Ascending aorta (tissue), 2 donors: Measurements from ENCODE around the gene SLC35E4. TPM values are rescaled to one million over a fixed set of nuclear protein-coding genes. Genes with fewer than 3 reads are reported as not detected.

ENCODE experiments used
- DNase-seq, 2 donors: peaks; one replicate each; pipeline ENCODE4 v3.0.0-alpha.2; 2019; ENCODE audit warnings: low spot score in 2 of 2
- H3K27ac ChIP-seq, 2 donors: fragments of 200-600 bp; sonication (generic); one replicate each; pipeline ENCODE4 v1.5.1; 2016 to 2017; ENCODE audit warnings: mild to moderate bottlenecking in 1 of 2
- H3K27me3 ChIP-seq: fragments of 200-600 bp; sonication (generic); one replicate; pipeline ENCODE4 v1.5.1; 2017
- H3K36me3 ChIP-seq, 2 donors: fragments of 200-600 bp; sonication (generic); one replicate each; pipeline ENCODE4 v1.5.1; 2016
- H3K4me1 ChIP-seq, 2 donors: fragments of 200-600 bp; sonication (generic); one replicate each; pipeline ENCODE4 v1.5.1; 2016 to 2017; ENCODE audit warnings: mild to moderate bottlenecking in 1 of 2
- H3K4me3 ChIP-seq, 2 donors: fragments of 200-600 bp; sonication (generic); one replicate each; pipeline ENCODE4 v1.5.1; 2016 to 2017; ENCODE audit warnings: mild to moderate bottlenecking in 1 of 2
- H3K9me3 ChIP-seq, 2 donors: fragments of 200-600 bp; sonication (generic); one replicate each; pipeline ENCODE4 v1.5.1; 2016
- intact Hi-C: fragments of 100-400 bp; cut with DNase I; formaldehyde crosslinking; loops from one replicate; pipeline ENCODE4 v1.15.1; 2023
- total RNA-seq: library from RNA; depleted of rRNA; stranded (reverse); fragments of >200 nt; gene quantifications from one replicate; pipeline ENCODE4 v1.1.0, GENCODE V29; 2016
- TF ChIP-seq, protein P1 (sequence below), 3 experiments: fragments of 200-600 bp in 2 of 3; fragments of 450-650 bp in 1 of 3; sonication (generic) in 2 of 3; IDR thresholded peaks; one replicate each; pipeline ENCODE4 v1.5.1; 2016 to 2019; ENCODE audit warnings: antibody characterized with exemption in 3 of 3, mild to moderate bottlenecking in 1 of 3, moderate library complexity in 1 of 3

Gene SLC35E4
- total RNA-seq, 1 donor from 2014 or later, result 38.1 TPM

DNA sequence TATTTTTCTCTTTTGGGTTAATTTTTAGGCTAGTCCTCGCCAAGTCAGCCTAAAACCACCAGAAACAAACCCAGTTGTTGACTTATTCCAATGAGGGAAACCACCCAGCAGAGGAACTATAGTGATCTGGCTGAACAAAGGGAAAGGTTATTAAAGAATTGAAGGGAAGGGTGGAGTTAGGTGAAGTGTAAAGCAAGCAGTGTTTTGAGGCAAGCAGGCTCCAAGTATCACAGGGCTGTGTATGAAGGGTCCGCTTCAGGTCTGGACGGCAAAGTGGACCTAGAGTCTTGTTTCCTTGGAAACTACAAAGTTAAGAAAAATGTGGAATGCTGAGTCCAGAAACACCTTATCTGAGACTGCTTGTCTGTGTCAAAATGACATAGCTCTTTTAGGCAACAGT lies 31.8 kb upstream of the SLC35E4 start:
- DNase-seq, result no peak
- Histone ChIP-seq H3K4me1 (peaks cover 5 to 13% of the 10 kb centered on the region in 2 donors), H3K4me3 (no peak overlapping the region), H3K9me3 (no peaks in the 10 kb centered on the region), H3K36me3 (no peaks in the 10 kb centered on the region), H3K27ac (no peak overlapping the region), H3K27me3 (no peaks in the 10 kb centered on the region)
- intact Hi-C loops, result no loop called here
- TF ChIP-seq, protein P1, sequence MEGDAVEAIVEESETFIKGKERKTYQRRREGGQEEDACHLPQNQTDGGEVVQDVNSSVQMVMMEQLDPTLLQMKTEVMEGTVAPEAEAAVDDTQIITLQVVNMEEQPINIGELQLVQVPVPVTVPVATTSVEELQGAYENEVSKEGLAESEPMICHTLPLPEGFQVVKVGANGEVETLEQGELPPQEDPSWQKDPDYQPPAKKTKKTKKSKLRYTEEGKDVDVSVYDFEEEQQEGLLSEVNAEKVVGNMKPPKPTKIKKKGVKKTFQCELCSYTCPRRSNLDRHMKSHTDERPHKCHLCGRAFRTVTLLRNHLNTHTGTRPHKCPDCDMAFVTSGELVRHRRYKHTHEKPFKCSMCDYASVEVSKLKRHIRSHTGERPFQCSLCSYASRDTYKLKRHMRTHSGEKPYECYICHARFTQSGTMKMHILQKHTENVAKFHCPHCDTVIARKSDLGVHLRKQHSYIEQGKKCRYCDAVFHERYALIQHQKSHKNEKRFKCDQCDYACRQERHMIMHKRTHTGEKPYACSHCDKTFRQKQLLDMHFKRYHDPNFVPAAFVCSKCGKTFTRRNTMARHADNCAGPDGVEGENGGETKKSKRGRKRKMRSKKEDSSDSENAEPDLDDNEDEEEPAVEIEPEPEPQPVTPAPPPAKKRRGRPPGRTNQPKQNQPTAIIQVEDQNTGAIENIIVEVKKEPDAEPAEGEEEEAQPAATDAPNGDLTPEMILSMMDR (IDR thresholded peaks at IDR 0.05), result no peak

GRCh38 chr22:30604723-30605122 lies 30.9 kb upstream of the SLC35E4 start:
- Histone ChIP-seq H3K4me3 (no peak overlapping the region), H3K4me1 (peaks cover 5 to 13% of the 10 kb centered on the region in 2 donors), H3K9me3 (no peaks in the 10 kb centered on the region), H3K36me3 (no peaks in the 10 kb centered on the region), H3K27ac (no peak overlapping the region), H3K27me3 (no peaks in the 10 kb centered on the region)
- intact Hi-C loops, result loop anchor here (1.0 kb wide), 1 partner anchor 13 kb away; the partner anchor contains the start of gene PES1
- no peak for DNase-seq
- TF ChIP-seq, protein P1 (IDR thresholded peaks at IDR 0.05), result no peak

- Histone ChIP-seq H3K4me3 (peak overlapping the region; percentile 69 to 76), H3K27ac (no peak overlapping the region), H3K36me3 (no peaks in the 10 kb centered on the region), H3K27me3 (no peaks in the 10 kb centered on the region), H3K9me3 (no peaks in the 10 kb centered on the region), H3K4me1 (peaks cover 5 to 13% of the 10 kb centered on the region in 2 donors)
- peak in 1 of 2 donors; percentile 76 for DNase-seq
- TF ChIP-seq, protein P1 (IDR thresholded peaks at IDR 0.05), result peak; percentile 51 to 64 (median 57)
- intact Hi-C loops, result loop anchor here (1.0 to 2.0 kb wide), 2 partner anchors 14 to 29 kb away; partner anchors contain the start of genes PES1 and SLC35E4
Measured at GRCh38 chr22:30605449-30606110, 30.0 kb upstream of the SLC35E4 start.

DNA sequence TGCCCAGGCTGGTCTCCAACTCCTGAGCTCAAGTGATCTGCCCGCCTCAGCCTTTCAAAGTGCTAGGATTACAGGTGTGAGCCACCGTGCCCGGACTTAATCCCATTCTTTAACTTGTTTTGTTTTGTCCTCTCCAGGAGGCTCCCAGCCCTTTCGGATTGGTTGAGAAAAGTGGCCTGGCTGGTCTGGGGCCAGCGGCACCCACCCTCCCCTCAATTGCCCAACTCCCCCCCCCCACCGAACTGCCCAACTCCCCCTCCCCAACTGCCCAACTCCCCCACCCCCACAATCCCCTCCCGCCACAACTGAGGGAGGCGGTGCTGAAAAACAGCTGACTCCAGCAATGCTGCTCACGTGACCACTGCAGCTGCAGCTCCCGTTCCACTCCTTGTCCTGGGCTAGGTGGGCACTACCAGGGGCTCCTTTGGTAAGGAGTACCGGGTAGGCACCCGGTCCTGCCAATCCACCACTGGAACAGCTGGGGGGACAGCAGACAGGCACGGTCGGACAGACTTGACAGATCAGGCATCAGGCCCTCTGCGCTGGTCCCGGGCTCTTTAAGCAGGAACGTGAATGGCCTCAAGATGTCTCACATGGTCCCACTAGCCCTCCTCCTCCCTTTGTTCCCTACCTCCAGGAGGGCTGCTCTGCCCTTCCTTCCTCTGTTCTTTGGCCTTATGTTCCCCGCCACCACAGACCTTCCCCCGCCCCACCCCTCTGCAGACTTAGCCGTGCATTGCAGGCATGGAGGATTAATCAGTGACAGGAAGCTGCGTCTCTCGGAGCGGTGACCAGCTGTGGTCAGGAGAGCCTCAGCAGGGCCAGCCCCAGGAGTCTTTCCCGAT lies 28.9 kb upstream of the SLC35E4 start, which contains the start of gene TCN2:
TCN2 (plus strand) TSS at position 720 of the 845 bp plus-strand sequence. CDS start 158 bp downstream, outside the sequence.
- DNase-seq, result peak; percentile 24 to 83
- TF ChIP-seq, protein P1 (IDR thresholded peaks at IDR 0.05), result no peak
- intact Hi-C loops, result loop anchor here (2.0 kb wide), 1 partner anchor 28 kb away; the partner anchor contains the start of gene SLC35E4
- peak within 1 kb of the TSS; percentile 60 to 63 for H3K27ac ChIP-seq
- H3K4me3 ChIP-seq, result peak within 1 kb of the TSS; percentile 69 to 76
- peaks cover 5 to 13% of the 10 kb centered on the region in 2 donors for H3K4me1 ChIP-seq
- H3K27me3 ChIP-seq, result no peaks in the 10 kb centered on the region
- no peaks in the 10 kb centered on the region for H3K9me3 ChIP-seq
- H3K36me3 ChIP-seq, result peaks cover 0 to 6% of the 10 kb centered on the region in 2 donors

DNA sequence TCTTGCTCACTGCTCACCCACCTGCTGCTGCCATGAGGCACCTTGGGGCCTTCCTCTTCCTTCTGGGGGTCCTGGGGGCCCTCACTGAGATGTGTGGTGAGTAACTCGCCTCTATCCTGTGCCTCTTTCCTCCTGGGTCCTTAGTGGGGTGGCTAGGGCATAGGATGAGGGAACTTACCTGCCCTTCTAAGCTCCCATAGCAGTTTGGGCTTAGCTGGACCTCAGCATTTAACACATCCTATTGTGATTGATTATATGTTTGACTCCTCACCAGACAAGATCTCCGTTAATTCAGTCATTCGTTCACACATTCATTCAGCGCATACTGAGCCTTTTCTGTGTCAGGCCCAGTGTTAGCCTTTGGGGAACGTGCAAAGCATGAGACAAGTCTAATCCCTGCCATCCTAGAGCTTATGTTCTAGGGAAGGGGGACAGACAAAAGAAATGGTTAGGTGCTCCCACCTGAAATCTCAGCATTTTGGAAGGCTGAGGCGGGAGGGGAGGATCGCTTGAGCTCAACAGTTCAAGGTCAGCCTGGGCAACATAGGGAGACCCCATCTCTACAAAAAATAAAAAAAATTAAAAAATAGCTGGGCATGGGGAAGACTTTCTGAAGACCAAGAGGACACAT lies 28.2 kb upstream of the SLC35E4 start:
- peak overlapping the region; percentile 60 to 63 for H3K27ac ChIP-seq
- TF ChIP-seq, protein P1 (IDR thresholded peaks at IDR 0.05), result no peak
- no peak for DNase-seq
- H3K27me3 ChIP-seq, result no peaks in the 10 kb centered on the region
- peaks cover 0 to 8% of the 10 kb centered on the region in 2 donors for H3K36me3 ChIP-seq
- H3K9me3 ChIP-seq, result no peaks in the 10 kb centered on the region
- peaks cover 5 to 13% of the 10 kb centered on the region in 2 donors for H3K4me1 ChIP-seq
- peak overlapping the region; percentile 69 to 76 for H3K4me3 ChIP-seq
- intact Hi-C loops, result loop anchor here (2.0 kb wide), 1 partner anchor 27 kb away; the partner anchor contains the start of gene SLC35E4
